Upper lobe of right lung (tissue), 1 donor: ENCODE data around the gene CLSTN2. TPM values are rescaled to one million over a fixed set of nuclear protein-coding genes. Genes with fewer than 3 reads are reported as not detected.

Source experiments
- ATAC-seq: fragments of 200-7000 bp; cut with Tn5 transposase; one replicate; pipeline ENCODE4 v1.9.1; 2020; ENCODE audit warnings: mild to moderate bottlenecking, moderate library complexity
- DNase-seq: peaks from one replicate; pipeline ENCODE4 v3.0.0-alpha.2; 2020
- H3K27ac ChIP-seq: fragments of 200-600 bp; one replicate; pipeline ENCODE4 v1.8.0; 2022
- H3K27me3 ChIP-seq: fragments of 200-600 bp; one replicate; pipeline ENCODE4 v1.8.0; 2022; ENCODE audit warnings: mild to moderate bottlenecking
- H3K36me3 ChIP-seq: fragments of 200-600 bp; one replicate; pipeline ENCODE4 v1.8.0; 2022
- H3K4me1 ChIP-seq: fragments of 200-600 bp; one replicate; pipeline ENCODE4 v1.8.0; 2022
- H3K4me3 ChIP-seq: fragments of 200-600 bp; one replicate; pipeline ENCODE4 v1.8.0; 2022; ENCODE audit warnings: mild to moderate bottlenecking
- H3K9me3 ChIP-seq: fragments of 200-600 bp; one replicate; pipeline ENCODE4 v1.8.0; 2022
- intact Hi-C: fragments of 100-400 bp; cut with DNase I; formaldehyde crosslinking; loops from one replicate; pipeline ENCODE4 v1.11.0; 2022
- total RNA-seq: library from RNA; stranded (reverse); fragmentation: NEBNext Ultra II Directional; extraction: Animal tissue kit (Norgen Biotek cat#: 25700); gene quantifications from one replicate; pipeline ENCODE4 v1.2.1, GENCODE V29; 2021
- TF ChIP-seq, protein P1 (sequence below): fragments of 200-600 bp; IDR thresholded peaks from one replicate; pipeline ENCODE4 v1.8.0; 2022; ENCODE audit warnings: antibody characterized with exemption
- donor health status: DM: no; HTN: yes; CAD: no; lungs with severe emphysema.

The CLSTN2 gene
- total RNA-seq, 1 donor from 2014 or later, result 3.0 TPM

DNA sequence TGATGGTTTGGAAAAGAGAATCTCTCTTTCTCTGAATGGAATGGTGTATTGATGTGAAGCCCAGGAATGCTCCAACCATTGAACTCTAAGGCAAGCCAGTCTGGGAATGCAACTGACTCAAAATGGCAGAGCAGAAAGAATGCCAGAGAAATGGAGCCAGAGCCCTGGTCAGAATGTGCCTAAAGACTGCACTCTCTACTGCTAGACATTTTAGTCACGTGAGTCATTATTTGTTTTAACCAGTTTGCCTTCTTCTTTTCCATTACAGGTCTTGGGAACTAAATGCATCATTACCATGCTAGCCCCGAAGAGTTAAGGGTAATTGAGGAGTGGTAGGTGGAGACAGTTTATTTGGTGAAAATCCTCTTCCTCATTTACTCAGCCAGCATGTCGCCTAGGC is 675.6 kb downstream of the CLSTN2 start:
- TF ChIP-seq, protein P1, sequence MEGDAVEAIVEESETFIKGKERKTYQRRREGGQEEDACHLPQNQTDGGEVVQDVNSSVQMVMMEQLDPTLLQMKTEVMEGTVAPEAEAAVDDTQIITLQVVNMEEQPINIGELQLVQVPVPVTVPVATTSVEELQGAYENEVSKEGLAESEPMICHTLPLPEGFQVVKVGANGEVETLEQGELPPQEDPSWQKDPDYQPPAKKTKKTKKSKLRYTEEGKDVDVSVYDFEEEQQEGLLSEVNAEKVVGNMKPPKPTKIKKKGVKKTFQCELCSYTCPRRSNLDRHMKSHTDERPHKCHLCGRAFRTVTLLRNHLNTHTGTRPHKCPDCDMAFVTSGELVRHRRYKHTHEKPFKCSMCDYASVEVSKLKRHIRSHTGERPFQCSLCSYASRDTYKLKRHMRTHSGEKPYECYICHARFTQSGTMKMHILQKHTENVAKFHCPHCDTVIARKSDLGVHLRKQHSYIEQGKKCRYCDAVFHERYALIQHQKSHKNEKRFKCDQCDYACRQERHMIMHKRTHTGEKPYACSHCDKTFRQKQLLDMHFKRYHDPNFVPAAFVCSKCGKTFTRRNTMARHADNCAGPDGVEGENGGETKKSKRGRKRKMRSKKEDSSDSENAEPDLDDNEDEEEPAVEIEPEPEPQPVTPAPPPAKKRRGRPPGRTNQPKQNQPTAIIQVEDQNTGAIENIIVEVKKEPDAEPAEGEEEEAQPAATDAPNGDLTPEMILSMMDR, result no peak
- Histone ChIP-seq H3K27ac (no peak overlapping the region), H3K4me3 (no peak overlapping the region), H3K9me3 (no peaks in the 10 kb centered on the region), H3K27me3 (no peaks in the 10 kb centered on the region), H3K36me3 (no peaks in the 10 kb centered on the region), H3K4me1 (no peaks in the 10 kb centered on the region)
- DNase-seq (no peak), ATAC-seq (no peak)
- intact Hi-C loops, result no loop called here

DNA sequence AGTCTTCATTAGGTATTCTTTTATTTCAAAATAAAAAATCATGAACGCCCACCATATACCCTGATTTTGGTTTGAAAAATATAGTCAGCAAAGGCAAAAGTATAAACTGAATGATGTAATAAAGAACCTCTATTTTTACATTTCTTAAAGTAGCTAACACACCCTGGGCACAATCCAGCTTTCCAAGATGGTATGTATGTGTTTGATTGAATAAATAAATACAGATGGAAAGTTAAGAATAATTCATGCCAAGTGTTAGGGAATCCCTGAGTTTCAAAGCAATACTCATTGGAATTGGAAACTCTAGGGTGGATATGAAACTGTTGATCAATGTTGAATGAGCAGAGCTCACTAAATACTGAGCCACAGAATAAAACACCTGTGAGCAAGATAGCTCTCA is 679.0 kb downstream of the CLSTN2 start:
- intact Hi-C loops, result no loop called here
- no peak for ATAC-seq
- TF ChIP-seq, protein P1, result no peak
- H3K36me3 ChIP-seq, result no peaks in the 10 kb centered on the region
- H3K27me3 ChIP-seq, result no peaks in the 10 kb centered on the region
- no peaks in the 10 kb centered on the region for H3K9me3 ChIP-seq
- DNase-seq, result no peak
- no peak overlapping the region for H3K27ac ChIP-seq
- no peak overlapping the region for H3K4me3 ChIP-seq
- H3K4me1 ChIP-seq, result no peaks in the 10 kb centered on the region

DNA sequence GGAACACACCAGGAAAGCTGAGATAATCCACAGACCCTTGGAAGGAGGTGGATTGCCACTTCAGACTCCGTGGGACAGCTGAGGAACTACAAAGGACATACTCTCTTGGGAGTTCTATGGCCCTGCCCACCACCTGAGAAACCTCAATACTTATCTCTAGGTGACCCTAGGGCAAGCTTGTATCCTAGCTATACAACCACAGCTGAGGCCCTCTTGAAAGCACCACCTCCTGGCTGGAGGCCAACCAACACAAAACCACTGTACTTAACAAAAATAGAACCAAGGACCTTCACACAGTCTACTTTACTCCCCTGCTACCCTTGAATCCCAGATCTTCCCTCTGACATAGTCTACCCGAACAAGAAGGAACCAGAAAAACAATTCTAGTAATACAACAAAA is 682.1 kb downstream of the CLSTN2 start:
- TF ChIP-seq, protein P1, result no peak
- no peak for ATAC-seq
- H3K9me3 ChIP-seq, result no peaks in the 10 kb centered on the region
- intact Hi-C loops, result no loop called here
- H3K27ac ChIP-seq, result no peak overlapping the region
- DNase-seq, result no peak
- no peaks in the 10 kb centered on the region for H3K4me1 ChIP-seq
- no peaks in the 10 kb centered on the region for H3K27me3 ChIP-seq
- no peaks in the 10 kb centered on the region for H3K36me3 ChIP-seq
- no peak overlapping the region for H3K4me3 ChIP-seq

DNA sequence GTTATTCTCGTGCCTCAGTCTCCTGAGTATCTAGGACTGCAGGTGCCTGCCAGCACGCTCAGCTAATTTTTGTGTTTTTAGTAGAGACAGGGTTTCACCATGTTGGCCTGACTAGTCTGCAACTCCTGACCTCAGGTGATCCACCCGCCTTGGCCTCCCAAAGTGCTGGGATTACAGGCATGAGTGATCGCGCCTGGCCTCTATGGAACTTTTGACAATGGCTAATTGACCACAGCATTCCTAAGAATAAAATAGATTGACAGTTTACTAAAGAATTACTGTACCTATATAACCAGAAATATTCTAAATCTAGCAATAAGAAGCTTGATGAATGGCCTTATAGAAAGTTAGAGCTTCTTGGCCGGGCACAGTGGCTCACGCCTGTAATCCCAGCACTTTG is 691.9 kb downstream of the CLSTN2 start:
- DNase-seq (no peak), ATAC-seq (no peak)
- Histone ChIP-seq H3K36me3 (no peaks in the 10 kb centered on the region), H3K4me1 (no peaks in the 10 kb centered on the region), H3K27ac (no peak overlapping the region), H3K27me3 (no peaks in the 10 kb centered on the region), H3K4me3 (no peak overlapping the region), H3K9me3 (no peaks in the 10 kb centered on the region)
- TF ChIP-seq, protein P1, result no peak
- intact Hi-C loops, result no loop called here
